Measurements from ENCODE around the gene ANKRD40CL.

Gene ANKRD40CL

DNA sequence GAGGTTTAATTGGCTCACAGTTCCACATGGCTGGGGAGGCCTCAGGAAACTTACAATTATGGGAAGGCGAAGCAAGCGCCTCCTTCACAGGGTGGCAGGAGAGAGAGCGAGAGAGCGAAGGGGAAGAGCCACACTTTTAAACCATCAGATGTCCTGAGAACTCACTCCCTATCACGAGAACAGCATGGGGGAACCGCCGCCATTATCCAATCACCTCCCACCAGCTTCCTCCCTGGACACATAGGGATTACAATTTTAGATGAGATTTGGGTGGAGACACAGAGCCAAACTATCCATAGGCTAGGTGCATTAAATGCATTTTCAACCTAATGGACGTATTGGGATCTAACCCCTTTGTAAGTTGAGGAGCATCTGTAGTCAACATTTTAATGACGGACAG, 54.7 kb downstream of the ANKRD40CL start:
- no peak for DNase-seq (ENCODE audit: low spot score)

Data from SW480 (cell line).